ENCODE measurements around the gene EHBP1L1. TPM values are rescaled to one million over a fixed set of nuclear protein-coding genes. Genes with fewer than 3 reads are reported as not detected.

The EHBP1L1 gene
- total RNA-seq, 2 donors from 2014 or later = 6.2 to 9.8 TPM

GRCh38 chr11:65569164-65569972, 6.5 kb upstream of the EHBP1L1 start:
- H3K9me3 ChIP-seq (ENCODE audit: control insufficient read depth, low read length) = no peaks in the 10 kb centered on the region
- Mint-ChIP-seq H3K4me1 (peaks cover 26% of the 10 kb centered on the region), H3K27me3 (ENCODE audit: insufficient read depth) (peaks cover 1% of the 10 kb centered on the region)

GRCh38 chr11:65569973-65570918, 5.6 kb upstream of the EHBP1L1 start, which contains the start of gene ZNRD2:
Gene ZNRD2 (plus strand): TSS chr11:65570477. CDS start chr11:65570492, 15 bp downstream.
- Histone ChIP-seq H3K4me1 (ENCODE audit: control insufficient read depth, insufficient read depth, low read length) (peaks cover 10% of the 10 kb centered on the region), H3K27me3 (ENCODE audit: control insufficient read depth, insufficient read depth, low read length, poor library complexity, severe bottlenecking) (peaks cover 7% of the 10 kb centered on the region), H3K4me3 (ENCODE audit: low read length) (peak within 1 kb of the TSS; percentile 88), H3K27ac (ENCODE audit: low read depth, low read length) (peak within 1 kb of the TSS; percentile 52), H3K9me3 (ENCODE audit: control insufficient read depth, low read length) (no peaks in the 10 kb centered on the region), H3K36me3 (ENCODE audit: control insufficient read depth, insufficient read depth, low read length) (no peaks in the 10 kb centered on the region), H3K9ac (ENCODE audit: extremely low read depth, low read length, poor library complexity, severe bottlenecking) (peak within 1 kb of the TSS; percentile 62)
- WGBS, 2 experiments (ENCODE audit: insufficient coverage in 1 of 2, insufficient read length in 1 of 2) = 0% methylated on average over 42 to 89 of the region's 89 CpGs
- peaks cover 11% of the 10 kb centered on the region for H3K36me3 Mint-ChIP-seq (ENCODE audit: low read depth)
- no peaks in the 10 kb centered on the region for H3K9me3 Mint-ChIP-seq
- H3K27me3 Mint-ChIP-seq (ENCODE audit: insufficient read depth) = peaks cover 9% of the 10 kb centered on the region
- peak within 1 kb of the TSS; percentile 97 for H3K4me3 Mint-ChIP-seq
- peak; percentile 99 for DNase-seq
- peak; percentile 83 for TF ChIP-seq CTCF (conservative IDR thresholded peaks at IDR 0.05)
- peak within 1 kb of the TSS; percentile 98 for H3K27ac Mint-ChIP-seq
- H3K4me1 Mint-ChIP-seq = peaks cover 33% of the 10 kb centered on the region

More at GRCh38 chr11:65569164-65569972, 6.5 kb upstream of the EHBP1L1 start:
- H3K9ac ChIP-seq (ENCODE audit: extremely low read depth, low read length, poor library complexity, severe bottlenecking) = peak overlapping the region; percentile 51
- Mint-ChIP-seq H3K9me3 (no peaks in the 10 kb centered on the region), H3K4me3 (peak overlapping the region; percentile 97), H3K27ac (peak overlapping the region; percentile 98), H3K36me3 (ENCODE audit: low read depth) (peaks cover 11% of the 10 kb centered on the region)
- peak overlapping the region; percentile 52 for H3K27ac ChIP-seq (ENCODE audit: low read depth, low read length)
- 16 to 21% methylated on average over 18 to 28 of the region's 28 CpGs for whole genome bisulfite sequencing, 2 experiments (ENCODE audit: insufficient coverage in 1 of 2, insufficient read length in 1 of 2)
- H3K4me1 ChIP-seq (ENCODE audit: control insufficient read depth, insufficient read depth, low read length) = peaks cover 7% of the 10 kb centered on the region
- H3K27me3 ChIP-seq (ENCODE audit: control insufficient read depth, insufficient read depth, low read length, poor library complexity, severe bottlenecking) = no peaks in the 10 kb centered on the region
- DNase-seq = no peak
- TF ChIP-seq CTCF (conservative IDR thresholded peaks at IDR 0.05) = no peak
- peak overlapping the region; percentile 88 for H3K4me3 ChIP-seq (ENCODE audit: low read length)
- no peaks in the 10 kb centered on the region for H3K36me3 ChIP-seq (ENCODE audit: control insufficient read depth, insufficient read depth, low read length)

GRCh38 chr11:65571420-65571819, 4.4 kb upstream of the EHBP1L1 start:
- Mint-ChIP-seq H3K4me1 (peaks cover 35% of the 10 kb centered on the region), H3K27ac (peak overlapping the region; percentile 76)
- H3K9ac ChIP-seq (ENCODE audit: extremely low read depth, low read length, poor library complexity, severe bottlenecking) = no peak overlapping the region

More at GRCh38 chr11:65571420-65571819, 4.4 kb upstream of the EHBP1L1 start:
- peaks cover 10% of the 10 kb centered on the region for H3K4me1 ChIP-seq (ENCODE audit: control insufficient read depth, insufficient read depth, low read length)
- no peaks in the 10 kb centered on the region for H3K36me3 ChIP-seq (ENCODE audit: control insufficient read depth, insufficient read depth, low read length)
- peaks cover 15% of the 10 kb centered on the region for H3K27me3 Mint-ChIP-seq (ENCODE audit: insufficient read depth)
- no peaks in the 10 kb centered on the region for H3K9me3 Mint-ChIP-seq
- DNase-seq = no peak
- H3K27ac ChIP-seq (ENCODE audit: low read depth, low read length) = no peak overlapping the region
- H3K4me3 Mint-ChIP-seq = peak overlapping the region; percentile 97
- TF ChIP-seq CTCF (conservative IDR thresholded peaks at IDR 0.05) = no peak
- H3K27me3 ChIP-seq (ENCODE audit: control insufficient read depth, insufficient read depth, low read length, poor library complexity, severe bottlenecking) = peaks cover 16% of the 10 kb centered on the region
- H3K9me3 ChIP-seq (ENCODE audit: control insufficient read depth, low read length) = no peaks in the 10 kb centered on the region
- peak overlapping the region; percentile 88 for H3K4me3 ChIP-seq (ENCODE audit: low read length)
- WGBS, 2 experiments (ENCODE audit: insufficient coverage in 1 of 2, insufficient read length in 1 of 2) = 83 to 87% methylated on average over 9 of the region's 9 CpGs
- H3K36me3 Mint-ChIP-seq (ENCODE audit: low read depth) = peaks cover 11% of the 10 kb centered on the region
